Measurements from ENCODE around the gene ABHD16B. TPM values are rescaled to one million over a fixed set of nuclear protein-coding genes. Genes with fewer than 3 reads are reported as not detected.

ABHD16B gene
- total and polyA plus RNA-seq, 2 experiments from 2014 or later: not detected

DNA sequence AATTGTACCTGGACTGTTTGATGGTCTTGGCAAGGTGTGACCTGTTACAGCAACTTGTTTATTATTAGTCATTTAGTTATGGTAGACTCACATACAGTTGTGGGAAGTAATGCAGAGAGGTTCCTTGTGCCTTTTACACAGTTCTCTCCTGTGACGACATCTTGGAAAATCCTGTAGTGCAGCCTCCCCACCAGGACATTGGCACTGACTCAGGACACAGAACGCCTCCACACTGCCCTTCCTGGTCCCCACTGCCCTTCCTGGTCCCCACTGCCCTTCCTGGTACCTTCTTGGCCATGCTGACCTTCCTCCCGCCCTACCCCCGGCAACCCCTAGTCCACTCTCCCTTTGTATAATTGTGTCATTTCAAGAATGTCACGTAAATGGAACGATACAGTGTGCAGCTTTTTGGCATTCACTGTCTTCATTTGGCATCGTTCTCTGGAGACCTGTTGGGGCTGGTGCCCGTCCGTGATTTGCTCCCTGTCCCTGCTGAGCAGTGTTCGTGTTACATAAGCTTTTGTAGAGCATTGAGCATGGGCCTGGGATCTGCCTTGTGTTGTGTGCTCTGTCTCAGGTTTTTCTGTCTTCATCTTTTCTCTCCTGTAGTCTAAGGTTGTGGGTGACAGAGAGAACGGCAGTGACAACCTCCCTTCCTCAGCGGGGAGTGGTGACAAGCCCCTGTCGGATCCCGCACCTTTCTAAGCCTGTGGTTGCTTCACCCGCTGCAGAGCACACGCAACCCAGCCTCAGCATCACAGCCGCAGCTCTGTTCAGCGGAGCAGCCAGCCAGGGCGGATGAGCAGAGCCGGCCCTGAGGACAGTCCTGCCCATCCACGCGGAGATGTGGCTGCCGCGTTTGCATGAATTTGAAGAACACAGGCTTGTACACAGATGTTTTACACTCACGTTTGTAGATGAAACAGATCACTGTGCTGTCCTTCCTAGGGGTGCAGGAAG lies 28.2 kb downstream of the ABHD16B start (continued):
- TF ChIP-seq ZNF331 (CRISPR knock-in tag; IDR thresholded peaks at IDR 0.05; ENCODE audit: low read depth): no peak
- TF ChIP-seq, protein P1, sequence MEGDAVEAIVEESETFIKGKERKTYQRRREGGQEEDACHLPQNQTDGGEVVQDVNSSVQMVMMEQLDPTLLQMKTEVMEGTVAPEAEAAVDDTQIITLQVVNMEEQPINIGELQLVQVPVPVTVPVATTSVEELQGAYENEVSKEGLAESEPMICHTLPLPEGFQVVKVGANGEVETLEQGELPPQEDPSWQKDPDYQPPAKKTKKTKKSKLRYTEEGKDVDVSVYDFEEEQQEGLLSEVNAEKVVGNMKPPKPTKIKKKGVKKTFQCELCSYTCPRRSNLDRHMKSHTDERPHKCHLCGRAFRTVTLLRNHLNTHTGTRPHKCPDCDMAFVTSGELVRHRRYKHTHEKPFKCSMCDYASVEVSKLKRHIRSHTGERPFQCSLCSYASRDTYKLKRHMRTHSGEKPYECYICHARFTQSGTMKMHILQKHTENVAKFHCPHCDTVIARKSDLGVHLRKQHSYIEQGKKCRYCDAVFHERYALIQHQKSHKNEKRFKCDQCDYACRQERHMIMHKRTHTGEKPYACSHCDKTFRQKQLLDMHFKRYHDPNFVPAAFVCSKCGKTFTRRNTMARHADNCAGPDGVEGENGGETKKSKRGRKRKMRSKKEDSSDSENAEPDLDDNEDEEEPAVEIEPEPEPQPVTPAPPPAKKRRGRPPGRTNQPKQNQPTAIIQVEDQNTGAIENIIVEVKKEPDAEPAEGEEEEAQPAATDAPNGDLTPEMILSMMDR (conservative IDR thresholded peaks at IDR 0.05; ENCODE audit: low read depth in 2 of 2): no peak
- TF ChIP-seq EZH2phosphoT487 (IDR thresholded peaks at IDR 0.05; ENCODE audit: unreplicated experiment): no peak
- TF ChIP-seq ZNF114 (CRISPR knock-in tag; IDR thresholded peaks at IDR 0.05): no peak
- TF ChIP-seq, protein P2, sequence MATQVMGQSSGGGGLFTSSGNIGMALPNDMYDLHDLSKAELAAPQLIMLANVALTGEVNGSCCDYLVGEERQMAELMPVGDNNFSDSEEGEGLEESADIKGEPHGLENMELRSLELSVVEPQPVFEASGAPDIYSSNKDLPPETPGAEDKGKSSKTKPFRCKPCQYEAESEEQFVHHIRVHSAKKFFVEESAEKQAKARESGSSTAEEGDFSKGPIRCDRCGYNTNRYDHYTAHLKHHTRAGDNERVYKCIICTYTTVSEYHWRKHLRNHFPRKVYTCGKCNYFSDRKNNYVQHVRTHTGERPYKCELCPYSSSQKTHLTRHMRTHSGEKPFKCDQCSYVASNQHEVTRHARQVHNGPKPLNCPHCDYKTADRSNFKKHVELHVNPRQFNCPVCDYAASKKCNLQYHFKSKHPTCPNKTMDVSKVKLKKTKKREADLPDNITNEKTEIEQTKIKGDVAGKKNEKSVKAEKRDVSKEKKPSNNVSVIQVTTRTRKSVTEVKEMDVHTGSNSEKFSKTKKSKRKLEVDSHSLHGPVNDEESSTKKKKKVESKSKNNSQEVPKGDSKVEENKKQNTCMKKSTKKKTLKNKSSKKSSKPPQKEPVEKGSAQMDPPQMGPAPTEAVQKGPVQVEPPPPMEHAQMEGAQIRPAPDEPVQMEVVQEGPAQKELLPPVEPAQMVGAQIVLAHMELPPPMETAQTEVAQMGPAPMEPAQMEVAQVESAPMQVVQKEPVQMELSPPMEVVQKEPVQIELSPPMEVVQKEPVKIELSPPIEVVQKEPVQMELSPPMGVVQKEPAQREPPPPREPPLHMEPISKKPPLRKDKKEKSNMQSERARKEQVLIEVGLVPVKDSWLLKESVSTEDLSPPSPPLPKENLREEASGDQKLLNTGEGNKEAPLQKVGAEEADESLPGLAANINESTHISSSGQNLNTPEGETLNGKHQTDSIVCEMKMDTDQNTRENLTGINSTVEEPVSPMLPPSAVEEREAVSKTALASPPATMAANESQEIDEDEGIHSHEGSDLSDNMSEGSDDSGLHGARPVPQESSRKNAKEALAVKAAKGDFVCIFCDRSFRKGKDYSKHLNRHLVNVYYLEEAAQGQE (IDR thresholded peaks at IDR 0.05; ENCODE audit: unreplicated experiment): no peak
- TF ChIP-seq CREB1 (CRISPR knock-in tag; IDR thresholded peaks at IDR 0.05; ENCODE audit: low read depth): no peak
- TF ChIP-seq EZH2 (IDR thresholded peaks at IDR 0.05; ENCODE audit: low read depth, unreplicated experiment): no peak

DNA sequence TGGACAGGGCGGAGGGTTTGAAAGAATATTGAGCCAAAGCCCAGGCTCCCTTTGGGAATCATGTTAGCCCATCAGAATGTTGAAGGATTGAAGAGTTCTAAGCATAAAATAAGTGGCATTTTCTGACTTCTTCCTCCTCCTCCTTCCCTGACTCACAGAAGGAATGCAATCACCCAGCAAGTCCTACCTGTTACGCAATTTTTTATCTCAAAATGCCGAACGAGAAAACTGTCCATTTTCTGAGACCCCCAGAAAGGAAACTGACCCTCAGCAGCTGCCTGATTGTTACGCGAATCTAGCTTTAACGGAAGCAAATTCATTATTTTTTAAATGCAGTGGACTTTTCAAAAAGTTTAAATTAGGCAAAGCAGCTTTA lies 28.9 kb downstream of the ABHD16B start:
- peaks cover 26% of the 10 kb centered on the region for H3F3A ChIP-seq (replicated peaks; ENCODE audit: low read depth)
- H2AFZ ChIP-seq: no peak overlapping the region
- DNase-seq (ENCODE audit: low spot score): no peak
- H3K27ac ChIP-seq (ENCODE audit: low read depth): 0 out of 2 replicates have a peak overlapping the region, but pooled peaks have one; percentile 39
- ATAC-seq: no peak
- H3K4me1 ChIP-seq (ENCODE audit: insufficient read depth): 0 out of 2 replicates have a peak, but pooled peaks cover 5% of the 10 kb centered on the region
- peaks cover 6% of the 10 kb centered on the region; the same call in 1 of the 2 replicates for H3K36me3 ChIP-seq (ENCODE audit: insufficient read depth)
- peaks cover 3% of the 10 kb centered on the region for H3K4me1 Mint-ChIP-seq
- no peaks in the 10 kb centered on the region for H3K9me3 Mint-ChIP-seq
- H3K79me2 ChIP-seq (replicated peaks; ENCODE audit: insufficient read depth): peaks cover 5% of the 10 kb centered on the region; the same call in 1 of the 2 replicates
- no peaks in the 10 kb centered on the region for H3K27me3 ChIP-seq (ENCODE audit: insufficient read depth)
- no peak overlapping the region for H3K27ac Mint-ChIP-seq
- H3K4me3 ChIP-seq: no peak overlapping the region
- no peak overlapping the region for H3K4me2 ChIP-seq
- H3K9me2 ChIP-seq (ENCODE audit: insufficient read depth): no peaks in the 10 kb centered on the region
- peaks cover 36% of the 10 kb centered on the region for H3K36me3 Mint-ChIP-seq (ENCODE audit: low read depth)
- no peak overlapping the region for H3K4me3 Mint-ChIP-seq
- H3K27me3 Mint-ChIP-seq (ENCODE audit: insufficient read depth, low read depth, poor library complexity): peaks cover 11% of the 10 kb centered on the region
- peaks cover 17% of the 10 kb centered on the region; the same call in 1 of the 2 replicates for H4K20me1 ChIP-seq (replicated peaks; ENCODE audit: insufficient read depth)
- TF ChIP-seq, protein P3, sequence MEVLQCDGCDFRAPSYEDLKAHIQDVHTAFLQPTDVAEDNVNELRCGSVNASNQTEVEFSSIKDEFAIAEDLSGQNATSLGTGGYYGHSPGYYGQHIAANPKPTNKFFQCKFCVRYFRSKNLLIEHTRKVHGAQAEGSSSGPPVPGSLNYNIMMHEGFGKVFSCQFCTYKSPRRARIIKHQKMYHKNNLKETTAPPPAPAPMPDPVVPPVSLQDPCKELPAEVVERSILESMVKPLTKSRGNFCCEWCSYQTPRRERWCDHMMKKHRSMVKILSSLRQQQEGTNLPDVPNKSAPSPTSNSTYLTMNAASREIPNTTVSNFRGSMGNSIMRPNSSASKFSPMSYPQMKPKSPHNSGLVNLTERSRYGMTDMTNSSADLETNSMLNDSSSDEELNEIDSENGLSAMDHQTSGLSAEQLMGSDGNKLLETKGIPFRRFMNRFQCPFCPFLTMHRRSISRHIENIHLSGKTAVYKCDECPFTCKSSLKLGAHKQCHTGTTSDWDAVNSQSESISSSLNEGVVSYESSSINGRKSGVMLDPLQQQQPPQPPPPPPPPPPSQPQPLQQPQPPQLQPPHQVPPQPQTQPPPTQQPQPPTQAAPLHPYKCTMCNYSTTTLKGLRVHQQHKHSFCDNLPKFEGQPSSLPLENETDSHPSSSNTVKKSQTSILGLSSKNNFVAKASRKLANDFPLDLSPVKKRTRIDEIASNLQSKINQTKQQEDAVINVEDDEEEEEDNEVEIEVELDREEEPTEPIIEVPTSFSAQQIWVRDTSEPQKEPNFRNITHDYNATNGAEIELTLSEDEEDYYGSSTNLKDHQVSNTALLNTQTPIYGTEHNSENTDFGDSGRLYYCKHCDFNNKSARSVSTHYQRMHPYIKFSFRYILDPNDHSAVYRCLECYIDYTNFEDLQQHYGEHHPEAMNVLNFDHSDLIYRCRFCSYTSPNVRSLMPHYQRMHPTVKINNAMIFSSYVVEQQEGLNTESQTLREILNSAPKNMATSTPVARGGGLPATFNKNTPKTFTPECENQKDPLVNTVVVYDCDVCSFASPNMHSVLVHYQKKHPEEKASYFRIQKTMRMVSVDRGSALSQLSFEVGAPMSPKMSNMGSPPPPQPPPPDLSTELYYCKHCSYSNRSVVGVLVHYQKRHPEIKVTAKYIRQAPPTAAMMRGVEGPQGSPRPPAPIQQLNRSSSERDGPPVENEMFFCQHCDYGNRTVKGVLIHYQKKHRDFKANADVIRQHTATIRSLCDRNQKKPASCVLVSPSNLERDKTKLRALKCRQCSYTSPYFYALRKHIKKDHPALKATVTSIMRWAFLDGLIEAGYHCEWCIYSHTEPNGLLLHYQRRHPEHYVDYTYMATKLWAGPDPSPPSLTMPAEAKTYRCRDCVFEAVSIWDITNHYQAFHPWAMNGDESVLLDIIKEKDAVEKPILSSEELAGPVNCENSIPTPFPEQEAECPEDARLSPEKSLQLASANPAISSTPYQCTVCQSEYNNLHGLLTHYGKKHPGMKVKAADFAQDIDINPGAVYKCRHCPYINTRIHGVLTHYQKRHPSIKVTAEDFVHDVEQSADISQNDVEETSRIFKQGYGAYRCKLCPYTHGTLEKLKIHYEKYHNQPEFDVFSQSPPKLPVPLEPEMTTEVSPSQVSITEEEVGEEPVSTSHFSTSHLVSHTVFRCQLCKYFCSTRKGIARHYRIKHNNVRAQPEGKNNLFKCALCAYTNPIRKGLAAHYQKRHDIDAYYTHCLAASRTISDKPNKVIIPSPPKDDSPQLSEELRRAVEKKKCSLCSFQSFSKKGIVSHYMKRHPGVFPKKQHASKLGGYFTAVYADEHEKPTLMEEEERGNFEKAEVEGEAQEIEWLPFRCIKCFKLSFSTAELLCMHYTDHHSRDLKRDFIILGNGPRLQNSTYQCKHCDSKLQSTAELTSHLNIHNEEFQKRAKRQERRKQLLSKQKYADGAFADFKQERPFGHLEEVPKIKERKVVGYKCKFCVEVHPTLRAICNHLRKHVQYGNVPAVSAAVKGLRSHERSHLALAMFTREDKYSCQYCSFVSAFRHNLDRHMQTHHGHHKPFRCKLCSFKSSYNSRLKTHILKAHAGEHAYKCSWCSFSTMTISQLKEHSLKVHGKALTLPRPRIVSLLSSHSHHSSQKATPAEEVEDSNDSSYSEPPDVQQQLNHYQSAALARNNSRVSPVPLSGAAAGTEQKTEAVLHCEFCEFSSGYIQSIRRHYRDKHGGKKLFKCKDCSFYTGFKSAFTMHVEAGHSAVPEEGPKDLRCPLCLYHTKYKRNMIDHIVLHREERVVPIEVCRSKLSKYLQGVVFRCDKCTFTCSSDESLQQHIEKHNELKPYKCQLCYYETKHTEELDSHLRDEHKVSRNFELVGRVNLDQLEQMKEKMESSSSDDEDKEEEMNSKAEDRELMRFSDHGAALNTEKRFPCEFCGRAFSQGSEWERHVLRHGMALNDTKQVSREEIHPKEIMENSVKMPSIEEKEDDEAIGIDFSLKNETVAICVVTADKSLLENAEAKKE (CRISPR knock-in tag; IDR thresholded peaks at IDR 0.05): no peak
